HepG2 (cell line): ENCODE results near the gene SMG7. TPM values are rescaled to one million over a fixed set of nuclear protein-coding genes. Genes with fewer than 3 reads are reported as not detected.

Experiments
- ATF7 ChIP-seq, 2 experiments: fragments of 450-650 bp in 1 of 2; sonication (generic) in 1 of 2; formaldehyde crosslinking in 1 of 2; IDR thresholded peaks; 2 replicates each; pipeline versions ENCODE4 v1.4.0 to v1.6.1; 2016 to 2020; ENCODE audit warnings: antibody characterized with exemption in 1 of 2, mild to moderate bottlenecking in 1 of 2, missing genetic modification reagents in 1 of 2
- ERF ChIP-seq: IDR thresholded peaks from 2 replicates; pipeline ENCODE4 v1.6.1; 2018; ENCODE audit warnings: missing biosample characterization, missing genetic modification reagents
- GPN1 ChIP-seq: sonication (generic); formaldehyde crosslinking; IDR thresholded peaks from 2 replicates; pipeline ENCODE4 v1.5.1; 2020; ENCODE audit warnings: missing genetic modification reagents, borderline replicate concordance
- MATR3 ChIP-seq: sonication (generic); formaldehyde crosslinking; IDR thresholded peaks from 2 replicates; pipeline ENCODE4 v1.4.0; 2020; ENCODE audit warnings: missing genetic modification reagents
- MYNN ChIP-seq: sonication (generic); formaldehyde crosslinking; IDR thresholded peaks from 2 replicates; pipeline ENCODE4 v1.4.0; 2020; ENCODE audit warnings: mild to moderate bottlenecking, low read depth, missing genetic modification reagents
- RBFOX2 ChIP-seq: fragments of 200-400 bp; formaldehyde crosslinking; IDR thresholded peaks from 2 replicates; pipeline ENCODE4 v1.6.1; 2017; ENCODE audit warnings: low read depth, mild to moderate bottlenecking, low read length
- SRY ChIP-seq: sonication (generic); formaldehyde crosslinking; IDR thresholded peaks from 2 replicates; pipeline ENCODE4 v1.8.0; 2022; ENCODE audit warnings: mild to moderate bottlenecking, missing genetic modification reagents
- ZKSCAN5 ChIP-seq: sonication (generic); formaldehyde crosslinking; IDR thresholded peaks from 2 replicates; pipeline ENCODE4 v1.5.1; 2020; ENCODE audit warnings: mild to moderate bottlenecking, missing genetic modification reagents
- ZNF724P ChIP-seq: sonication (generic); formaldehyde crosslinking; IDR thresholded peaks from 2 replicates; pipeline ENCODE4 v1.8.0; 2022; ENCODE audit warnings: missing genetic modification reagents, borderline replicate concordance
- ZSCAN25 ChIP-seq: sonication (generic); formaldehyde crosslinking; IDR thresholded peaks from 2 replicates; pipeline ENCODE4 v1.8.0; 2022; ENCODE audit warnings: mild to moderate bottlenecking, missing genetic modification reagents
- polyA plus RNA-seq, 8 experiments: library from polyadenylated mRNA; depleted of rRNA in 3 of 8; stranded (reverse) in 7 of 8; unstranded in 1 of 8; fragments of >200 nt; fragmentation: Illumina TruSeq in 4 of 8; extraction: Trizol in 4 of 8; gene quantifications; 2 replicates each; pipeline versions ENCODE4 v1.2.1 to v1.2.3, GENCODE V29; 2011 to 2016; ENCODE audit warnings: low read depth in 4 of 8, missing spikeins in 1 of 8, mixed read lengths in 1 of 8; ENCODE audit not compliant: insufficient read depth in 1 of 8
- total RNA-seq, 5 experiments: library from RNA; depleted of rRNA; stranded (reverse); fragments of >200 nt; fragmentation: Illumina TruSeq; extraction: Trizol; gene quantifications; 2 replicates each; pipeline ENCODE4 v1.2.3, GENCODE V29; 2016; ENCODE audit warnings: low read depth in 1 of 5
- TF ChIP-seq, protein P1 (sequence below): sonication (generic); formaldehyde crosslinking; IDR thresholded peaks from 2 replicates; pipeline ENCODE4 v1.5.0; 2020; ENCODE audit warnings: mild to moderate bottlenecking, missing genetic modification reagents
- TF ChIP-seq, protein P2 (sequence below): sonication (generic); formaldehyde crosslinking; IDR thresholded peaks from 2 replicates; pipeline ENCODE4 v1.9.0; 2021; ENCODE audit warnings: mild to moderate bottlenecking, missing genetic modification reagents
- TF ChIP-seq, protein P3 (sequence below): sonication (generic); formaldehyde crosslinking; IDR thresholded peaks from 2 replicates; pipeline ENCODE4 v1.5.1; 2020; ENCODE audit warnings: mild to moderate bottlenecking, missing genetic modification reagents, borderline replicate concordance

The SMG7 gene
- total and polyA plus RNA-seq, 2 of the 13 experiments (the other 11 are each of a cell fraction or from before 2014, with no cell fraction given) = 14.9 to 27.9 TPM

DNA sequence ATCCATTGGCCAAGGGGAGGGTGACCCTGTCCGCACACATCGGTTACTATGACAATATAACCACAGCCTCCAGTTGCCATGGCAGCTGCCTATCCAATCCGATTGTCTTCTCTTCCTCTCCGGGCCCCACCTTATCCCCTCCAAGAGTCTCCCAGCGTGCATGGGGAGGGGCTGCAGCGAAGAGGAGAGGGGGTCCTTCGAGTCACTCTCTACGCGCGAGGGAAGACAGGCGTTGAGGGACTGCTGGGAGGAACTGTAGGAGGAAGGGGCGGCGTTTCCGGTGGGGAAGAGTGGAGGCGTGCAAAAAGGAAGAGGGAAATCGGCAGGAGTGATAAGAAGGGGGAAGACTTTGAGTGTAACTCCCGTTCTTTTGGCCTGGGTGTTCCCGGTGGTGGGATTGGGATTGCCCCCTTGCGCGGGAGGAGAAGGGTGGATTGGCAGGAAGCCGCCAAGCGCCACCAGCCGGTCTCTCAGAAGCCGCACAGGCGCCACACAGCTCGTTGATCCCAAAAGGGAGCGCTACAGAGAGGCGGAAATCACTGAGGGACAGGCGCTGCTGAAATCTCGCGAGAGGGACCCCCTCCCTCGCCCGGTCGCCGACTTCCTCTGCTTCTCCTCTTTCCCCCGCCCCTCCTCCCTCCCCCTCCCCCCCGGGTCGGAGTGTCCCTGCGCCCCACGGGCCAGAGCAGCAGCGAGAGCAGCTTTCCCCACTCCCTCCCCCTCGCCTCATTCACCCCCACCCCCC is 384 bp upstream of the SMG7 start (continued):
- peak; percentile 33; the same call in 1 of the 2 replicates for TF ChIP-seq ERF
- 0 out of 2 replicates have a peak, but pooled peaks have one; percentile 29 for TF ChIP-seq ZKSCAN5 (CRISPR knock-in tag)
- TF ChIP-seq, protein P1, sequence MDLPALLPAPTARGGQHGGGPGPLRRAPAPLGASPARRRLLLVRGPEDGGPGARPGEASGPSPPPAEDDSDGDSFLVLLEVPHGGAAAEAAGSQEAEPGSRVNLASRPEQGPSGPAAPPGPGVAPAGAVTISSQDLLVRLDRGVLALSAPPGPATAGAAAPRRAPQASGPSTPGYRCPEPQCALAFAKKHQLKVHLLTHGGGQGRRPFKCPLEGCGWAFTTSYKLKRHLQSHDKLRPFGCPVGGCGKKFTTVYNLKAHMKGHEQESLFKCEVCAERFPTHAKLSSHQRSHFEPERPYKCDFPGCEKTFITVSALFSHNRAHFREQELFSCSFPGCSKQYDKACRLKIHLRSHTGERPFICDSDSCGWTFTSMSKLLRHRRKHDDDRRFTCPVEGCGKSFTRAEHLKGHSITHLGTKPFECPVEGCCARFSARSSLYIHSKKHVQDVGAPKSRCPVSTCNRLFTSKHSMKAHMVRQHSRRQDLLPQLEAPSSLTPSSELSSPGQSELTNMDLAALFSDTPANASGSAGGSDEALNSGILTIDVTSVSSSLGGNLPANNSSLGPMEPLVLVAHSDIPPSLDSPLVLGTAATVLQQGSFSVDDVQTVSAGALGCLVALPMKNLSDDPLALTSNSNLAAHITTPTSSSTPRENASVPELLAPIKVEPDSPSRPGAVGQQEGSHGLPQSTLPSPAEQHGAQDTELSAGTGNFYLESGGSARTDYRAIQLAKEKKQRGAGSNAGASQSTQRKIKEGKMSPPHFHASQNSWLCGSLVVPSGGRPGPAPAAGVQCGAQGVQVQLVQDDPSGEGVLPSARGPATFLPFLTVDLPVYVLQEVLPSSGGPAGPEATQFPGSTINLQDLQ (CRISPR knock-in tag) = no peak
- no peak for TF ChIP-seq MATR3 (CRISPR knock-in tag)
- TF ChIP-seq, protein P2, sequence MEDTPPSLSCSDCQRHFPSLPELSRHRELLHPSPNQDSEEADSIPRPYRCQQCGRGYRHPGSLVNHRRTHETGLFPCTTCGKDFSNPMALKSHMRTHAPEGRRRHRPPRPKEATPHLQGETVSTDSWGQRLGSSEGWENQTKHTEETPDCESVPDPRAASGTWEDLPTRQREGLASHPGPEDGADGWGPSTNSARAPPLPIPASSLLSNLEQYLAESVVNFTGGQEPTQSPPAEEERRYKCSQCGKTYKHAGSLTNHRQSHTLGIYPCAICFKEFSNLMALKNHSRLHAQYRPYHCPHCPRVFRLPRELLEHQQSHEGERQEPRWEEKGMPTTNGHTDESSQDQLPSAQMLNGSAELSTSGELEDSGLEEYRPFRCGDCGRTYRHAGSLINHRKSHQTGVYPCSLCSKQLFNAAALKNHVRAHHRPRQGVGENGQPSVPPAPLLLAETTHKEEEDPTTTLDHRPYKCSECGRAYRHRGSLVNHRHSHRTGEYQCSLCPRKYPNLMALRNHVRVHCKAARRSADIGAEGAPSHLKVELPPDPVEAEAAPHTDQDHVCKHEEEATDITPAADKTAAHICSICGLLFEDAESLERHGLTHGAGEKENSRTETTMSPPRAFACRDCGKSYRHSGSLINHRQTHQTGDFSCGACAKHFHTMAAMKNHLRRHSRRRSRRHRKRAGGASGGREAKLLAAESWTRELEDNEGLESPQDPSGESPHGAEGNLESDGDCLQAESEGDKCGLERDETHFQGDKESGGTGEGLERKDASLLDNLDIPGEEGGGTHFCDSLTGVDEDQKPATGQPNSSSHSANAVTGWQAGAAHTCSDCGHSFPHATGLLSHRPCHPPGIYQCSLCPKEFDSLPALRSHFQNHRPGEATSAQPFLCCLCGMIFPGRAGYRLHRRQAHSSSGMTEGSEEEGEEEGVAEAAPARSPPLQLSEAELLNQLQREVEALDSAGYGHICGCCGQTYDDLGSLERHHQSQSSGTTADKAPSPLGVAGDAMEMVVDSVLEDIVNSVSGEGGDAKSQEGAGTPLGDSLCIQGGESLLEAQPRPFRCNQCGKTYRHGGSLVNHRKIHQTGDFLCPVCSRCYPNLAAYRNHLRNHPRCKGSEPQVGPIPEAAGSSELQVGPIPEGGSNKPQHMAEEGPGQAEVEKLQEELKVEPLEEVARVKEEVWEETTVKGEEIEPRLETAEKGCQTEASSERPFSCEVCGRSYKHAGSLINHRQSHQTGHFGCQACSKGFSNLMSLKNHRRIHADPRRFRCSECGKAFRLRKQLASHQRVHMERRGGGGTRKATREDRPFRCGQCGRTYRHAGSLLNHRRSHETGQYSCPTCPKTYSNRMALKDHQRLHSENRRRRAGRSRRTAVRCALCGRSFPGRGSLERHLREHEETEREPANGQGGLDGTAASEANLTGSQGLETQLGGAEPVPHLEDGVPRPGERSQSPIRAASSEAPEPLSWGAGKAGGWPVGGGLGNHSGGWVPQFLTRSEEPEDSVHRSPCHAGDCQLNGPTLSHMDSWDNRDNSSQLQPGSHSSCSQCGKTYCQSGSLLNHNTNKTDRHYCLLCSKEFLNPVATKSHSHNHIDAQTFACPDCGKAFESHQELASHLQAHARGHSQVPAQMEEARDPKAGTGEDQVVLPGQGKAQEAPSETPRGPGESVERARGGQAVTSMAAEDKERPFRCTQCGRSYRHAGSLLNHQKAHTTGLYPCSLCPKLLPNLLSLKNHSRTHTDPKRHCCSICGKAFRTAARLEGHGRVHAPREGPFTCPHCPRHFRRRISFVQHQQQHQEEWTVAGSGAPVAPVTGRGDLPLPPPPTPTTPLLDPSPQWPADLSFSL (CRISPR knock-in tag) = no peak
- TF ChIP-seq SRY = no peak
- no peak for TF ChIP-seq GPN1 (CRISPR knock-in tag)
- TF ChIP-seq, protein P3, sequence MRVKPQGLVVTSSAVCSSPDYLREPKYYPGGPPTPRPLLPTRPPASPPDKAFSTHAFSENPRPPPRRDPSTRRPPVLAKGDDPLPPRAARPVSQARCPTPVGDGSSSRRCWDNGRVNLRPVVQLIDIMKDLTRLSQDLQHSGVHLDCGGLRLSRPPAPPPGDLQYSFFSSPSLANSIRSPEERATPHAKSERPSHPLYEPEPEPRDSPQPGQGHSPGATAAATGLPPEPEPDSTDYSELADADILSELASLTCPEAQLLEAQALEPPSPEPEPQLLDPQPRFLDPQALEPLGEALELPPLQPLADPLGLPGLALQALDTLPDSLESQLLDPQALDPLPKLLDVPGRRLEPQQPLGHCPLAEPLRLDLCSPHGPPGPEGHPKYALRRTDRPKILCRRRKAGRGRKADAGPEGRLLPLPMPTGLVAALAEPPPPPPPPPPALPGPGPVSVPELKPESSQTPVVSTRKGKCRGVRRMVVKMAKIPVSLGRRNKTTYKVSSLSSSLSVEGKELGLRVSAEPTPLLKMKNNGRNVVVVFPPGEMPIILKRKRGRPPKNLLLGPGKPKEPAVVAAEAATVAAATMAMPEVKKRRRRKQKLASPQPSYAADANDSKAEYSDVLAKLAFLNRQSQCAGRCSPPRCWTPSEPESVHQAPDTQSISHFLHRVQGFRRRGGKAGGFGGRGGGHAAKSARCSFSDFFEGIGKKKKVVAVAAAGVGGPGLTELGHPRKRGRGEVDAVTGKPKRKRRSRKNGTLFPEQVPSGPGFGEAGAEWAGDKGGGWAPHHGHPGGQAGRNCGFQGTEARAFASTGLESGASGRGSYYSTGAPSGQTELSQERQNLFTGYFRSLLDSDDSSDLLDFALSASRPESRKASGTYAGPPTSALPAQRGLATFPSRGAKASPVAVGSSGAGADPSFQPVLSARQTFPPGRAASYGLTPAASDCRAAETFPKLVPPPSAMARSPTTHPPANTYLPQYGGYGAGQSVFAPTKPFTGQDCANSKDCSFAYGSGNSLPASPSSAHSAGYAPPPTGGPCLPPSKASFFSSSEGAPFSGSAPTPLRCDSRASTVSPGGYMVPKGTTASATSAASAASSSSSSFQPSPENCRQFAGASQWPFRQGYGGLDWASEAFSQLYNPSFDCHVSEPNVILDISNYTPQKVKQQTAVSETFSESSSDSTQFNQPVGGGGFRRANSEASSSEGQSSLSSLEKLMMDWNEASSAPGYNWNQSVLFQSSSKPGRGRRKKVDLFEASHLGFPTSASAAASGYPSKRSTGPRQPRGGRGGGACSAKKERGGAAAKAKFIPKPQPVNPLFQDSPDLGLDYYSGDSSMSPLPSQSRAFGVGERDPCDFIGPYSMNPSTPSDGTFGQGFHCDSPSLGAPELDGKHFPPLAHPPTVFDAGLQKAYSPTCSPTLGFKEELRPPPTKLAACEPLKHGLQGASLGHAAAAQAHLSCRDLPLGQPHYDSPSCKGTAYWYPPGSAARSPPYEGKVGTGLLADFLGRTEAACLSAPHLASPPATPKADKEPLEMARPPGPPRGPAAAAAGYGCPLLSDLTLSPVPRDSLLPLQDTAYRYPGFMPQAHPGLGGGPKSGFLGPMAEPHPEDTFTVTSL (CRISPR knock-in tag) = peak; percentile 54; the same call in 1 of the 2 replicates
- peak; percentile 48; the same call in 1 of the 2 replicates for TF ChIP-seq MYNN
- TF ChIP-seq ZNF724P (CRISPR knock-in tag) = no peak; the same call in 1 of the 2 replicates
- no peak; the same call in 1 of the 2 replicates for TF ChIP-seq ZSCAN25
- TF ChIP-seq ATF7 (IDR thresholded peaks at IDR 0.05) = no peak
- no peak for TF ChIP-seq ATF7 (CRISPR knock-in tag; IDR thresholded peaks at IDR 0.05)
- TF ChIP-seq RBFOX2 = no peak
